IPS-NIHi7 (cell line): ENCODE data around the gene HOXC4.
A peak's percentile ranks its signal among the peaks of the same experiment; 100 is the strongest.

Experiments
- DNase-seq: peaks from one replicate; pipeline ENCODE4 v3.0.0; 2012; ENCODE audit warnings: mixed read lengths; ENCODE audit errors: extremely low spot score

The HOXC4 gene

GRCh38 chr12:54016051-54016450, 37.6 kb upstream of the HOXC4 start:
- no peak for DNase-seq

- no peak for DNase-seq
Measured at GRCh38 chr12:54016478-54016964, 37.1 kb upstream of the HOXC4 start.

GRCh38 chr12:54017027-54017788, 36.4 kb upstream of the HOXC4 start:
- no peak for DNase-seq

- peak; percentile 89 for DNase-seq
Measured at GRCh38 chr12:54017878-54018467, 35.7 kb upstream of the HOXC4 start.

- no peak for DNase-seq
Measured at GRCh38 chr12:54018468-54018984, 35.1 kb upstream of the HOXC4 start.

- DNase-seq = no peak
Measured at GRCh38 chr12:54019091-54019811, 34.4 kb upstream of the HOXC4 start.

- no peak for DNase-seq
Measured at GRCh38 chr12:54019924-54020590, 33.6 kb upstream of the HOXC4 start.

GRCh38 chr12:54020591-54021405, 32.8 kb upstream of the HOXC4 start:
- no peak for DNase-seq

GRCh38 chr12:54021432-54022013, 32.1 kb upstream of the HOXC4 start:
- no peak for DNase-seq

- no peak for DNase-seq
Measured at GRCh38 chr12:54022960-54023884, 30.4 kb upstream of the HOXC4 start.

- DNase-seq = no peak
Measured at GRCh38 chr12:54024127-54024526, 29.5 kb upstream of the HOXC4 start.

GRCh38 chr12:54024581-54025305, 28.9 kb upstream of the HOXC4 start:
- DNase-seq = no peak

- no peak for DNase-seq
Measured at GRCh38 chr12:54025499-54026405, 27.9 kb upstream of the HOXC4 start.

- DNase-seq = no peak
Measured at GRCh38 chr12:54026640-54027441, 26.8 kb upstream of the HOXC4 start.

GRCh38 chr12:54027442-54027786, 26.2 kb upstream of the HOXC4 start:
- DNase-seq = no peak

GRCh38 chr12:54028314-54029201, 25.1 kb upstream of the HOXC4 start, which contains the start of gene HOXC6:
Gene HOXC6, plus strand, starts transcription at chr12:54028440. Its CDS starts 82 bp downstream, at chr12:54028522.
- DNase-seq = no peak
